ENCODE data around the gene DUSP2. TPM values are rescaled to one million over a fixed set of nuclear protein-coding genes. Genes with fewer than 3 reads are reported as not detected.

Gene DUSP2
- total and polyA plus RNA-seq, 2 experiments from 2014 or later = 6.6 to 13.0 TPM

GRCh38 chr2:96104487-96104861, 40.8 kb downstream of the DUSP2 start:
- Mint-ChIP-seq H3K27me3 (ENCODE audit: insufficient read depth, low read depth, poor library complexity) (peaks cover 7% of the 10 kb centered on the region), H3K27ac (no peak overlapping the region), H3K36me3 (ENCODE audit: low read depth) (peaks cover 5% of the 10 kb centered on the region; the same call in 2 of the 3 replicates), H3K4me3 (no peak overlapping the region), H3K9me3 (peaks cover 8% of the 10 kb centered on the region), H3K4me1 (peaks cover 31% of the 10 kb centered on the region)
- Histone ChIP-seq H3F3A (replicated peaks; ENCODE audit: low read depth) (no peaks in the 10 kb centered on the region), H3K4me1 (ENCODE audit: insufficient read depth) (peaks cover 20% of the 10 kb centered on the region), H3K36me3 (ENCODE audit: insufficient read depth) (no peaks in the 10 kb centered on the region), H3K9me2 (ENCODE audit: insufficient read depth) (no peaks in the 10 kb centered on the region), H3K79me2 (replicated peaks; ENCODE audit: insufficient read depth) (no peaks in the 10 kb centered on the region), H3K27ac (ENCODE audit: low read depth) (no peak overlapping the region), H4K20me1 (replicated peaks; ENCODE audit: insufficient read depth) (no peaks in the 10 kb centered on the region), H3K4me2 (no peak overlapping the region), H3K4me3 (no peak overlapping the region), H2AFZ (no peak overlapping the region), H3K27me3 (ENCODE audit: insufficient read depth) (no peaks in the 10 kb centered on the region)
- ATAC-seq (no peak), DNase-seq (ENCODE audit: low spot score) (no peak)
- TF ChIP-seq EZH2phosphoT487 (IDR thresholded peaks at IDR 0.05; ENCODE audit: unreplicated experiment) (no peak), ZNF331 (CRISPR knock-in tag; IDR thresholded peaks at IDR 0.05; ENCODE audit: low read depth) (no peak), ETS1 (IDR thresholded peaks at IDR 0.05) (no peak), CTCF (conservative IDR thresholded peaks at IDR 0.05; ENCODE audit: low read depth in 2 of 2) (no peak), POLR2AphosphoS5 (IDR thresholded peaks at IDR 0.05; ENCODE audit: low read depth) (no peak), NANOG (IDR thresholded peaks at IDR 0.05; ENCODE audit: borderline replicate concordance) (no peak), CREB1 (CRISPR knock-in tag; IDR thresholded peaks at IDR 0.05; ENCODE audit: low read depth) (no peak), EZH2 (IDR thresholded peaks at IDR 0.05; ENCODE audit: low read depth, unreplicated experiment) (no peak), REST (IDR thresholded peaks at IDR 0.05; ENCODE audit: unreplicated experiment) (no peak), ZNF114 (CRISPR knock-in tag; IDR thresholded peaks at IDR 0.05) (no peak), JUNB (IDR thresholded peaks at IDR 0.05; ENCODE audit: unreplicated experiment) (no peak), ZNF462 (CRISPR knock-in tag; IDR thresholded peaks at IDR 0.05) (no peak), STAT1 (IDR thresholded peaks at IDR 0.05; ENCODE audit: unreplicated experiment) (no peak)

Data from GM23338 (cell line).